SK-N-SH (cell line): ENCODE results near the gene CELF2. TPM values are rescaled to one million over a fixed set of nuclear protein-coding genes. Genes with fewer than 3 reads are reported as not detected.

Experiments
- CTCF ChIA-PET: fragments of 300-600, 350-600 bp; formaldehyde crosslinking; extraction: SDS; loops from one replicate; lab custom pipeline; 2021; lab: Yijun Ruan, JAX
- POLR2A ChIA-PET: fragments of 350-600 bp; sonication (Branson Sonifier 250); formaldehyde crosslinking; extraction: SDS; loops from one replicate; lab custom pipeline; 2020; ENCODE audit warnings: antibody characterized with exemption, inconsistent platforms; lab: Yijun Ruan, JAX
- DNase-seq: peaks from one replicate; pipeline ENCODE4 v3.0.0; 2012
- H2AFZ ChIP-seq: fragments of 200-600 bp; sonication (generic); 2 replicates; pipeline ENCODE4 v1.8.1; 2016; ENCODE audit warnings: antibody characterized with exemption, mild to moderate bottlenecking, low read depth
- H3F3A ChIP-seq: fragments of 200-600 bp; sonication (generic); replicated peaks from 2 replicates; pipeline ENCODE3; 2016; ENCODE audit warnings: antibody characterized with exemption, mild to moderate bottlenecking; ENCODE audit not compliant: insufficient read depth
- H3K27ac ChIP-seq, 2 experiments: fragments of 200-500 bp in 1 of 2; fragments of 200-600 bp in 1 of 2; sonication (Bioruptor generic) in 1 of 2; sonication (generic), shearing (Covaris generic) in 1 of 2; 2 replicates each; pipeline versions ENCODE4 v1.5.1 to v1.6.1; 2014 to 2016; ENCODE audit warnings: low read depth in 2 of 2, inconsistent platforms in 1 of 2, low read length in 1 of 2, mild to moderate bottlenecking in 1 of 2, mixed read lengths in 1 of 2
- H3K27me3 ChIP-seq: fragments of 200-600 bp; sonication (generic), shearing (Covaris generic); 2 replicates; pipeline ENCODE4 v1.6.1; 2016; ENCODE audit warnings: mixed run types; ENCODE audit not compliant: insufficient read depth
- H3K36me3 ChIP-seq, 2 experiments: fragments of 200-500 bp in 1 of 2; fragments of 200-600 bp in 1 of 2; sonication (Bioruptor generic) in 1 of 2; sonication (generic) in 1 of 2; replicated peaks in 1 of 2; 2 replicates each; pipeline versions ENCODE3 to v1.5.1; 2014 to 2016; ENCODE audit warnings: low read length in 1 of 2, mild to moderate bottlenecking in 1 of 2; ENCODE audit not compliant: insufficient read depth in 2 of 2, control insufficient read depth in 1 of 2
- H3K4me1 ChIP-seq, 2 experiments: fragments of 200-500 bp in 1 of 2; fragments of 200-600 bp in 1 of 2; sonication (Bioruptor generic) in 1 of 2; sonication (generic), shearing (Covaris generic) in 1 of 2; 2 replicates each; pipeline versions ENCODE4 v1.5.1 to v1.6.1; 2014 to 2016; ENCODE audit warnings: low read depth in 1 of 2, low read length in 1 of 2, mixed run types in 1 of 2; ENCODE audit not compliant: insufficient read depth in 2 of 2, control insufficient read depth in 1 of 2
- H3K4me2 ChIP-seq: fragments of 200-600 bp; sonication (generic), shearing (Covaris generic); 2 replicates; pipeline ENCODE4 v1.6.1; 2017; ENCODE audit warnings: mixed run types
- H3K4me3 ChIP-seq, 2 experiments: fragments of 200-500 bp in 1 of 2; fragments of 200-600 bp in 1 of 2; sonication (Bioruptor generic) in 1 of 2; sonication (generic), shearing (Covaris generic) in 1 of 2; 2 replicates each; pipeline versions ENCODE4 v1.5.1 to v1.8.1; 2014 to 2016; ENCODE audit warnings: low read depth in 2 of 2, inconsistent platforms in 1 of 2, low read length in 1 of 2, mild to moderate bottlenecking in 1 of 2, mixed read lengths in 1 of 2, moderate library complexity in 1 of 2
- H3K79me2 ChIP-seq: fragments of 200-600 bp; sonication (generic); 2 replicates; pipeline ENCODE4 v1.8.1; 2017; ENCODE audit warnings: mild to moderate bottlenecking; ENCODE audit not compliant: insufficient read depth
- H3K9ac ChIP-seq: fragments of 200-600 bp; sonication (generic); 2 replicates; pipeline ENCODE4 v1.6.1; 2017; ENCODE audit warnings: mixed run types
- H3K9me2 ChIP-seq: fragments of 200-600 bp; sonication (generic); 2 replicates; pipeline ENCODE4 v1.6.1; 2017; ENCODE audit warnings: mixed run types
- H3K9me3 ChIP-seq: fragments of 200-600 bp; sonication (generic); 2 replicates; pipeline ENCODE4 v1.6.1; 2017; ENCODE audit warnings: mixed run types, mild to moderate bottlenecking, moderate library complexity
- H4K20me1 ChIP-seq: fragments of 200-600 bp; sonication (generic); 2 replicates; pipeline ENCODE4 v1.6.1; 2017; ENCODE audit warnings: mild to moderate bottlenecking, mixed run types; ENCODE audit not compliant: insufficient read depth
- CHD2 ChIP-seq: fragments of 150-350 bp; IDR thresholded peaks from 2 replicates; pipeline ENCODE4 v1.6.1; 2018; ENCODE audit warnings: low read length; ENCODE audit not compliant: partially characterized antibody
- CTCF ChIP-seq: fragments of 200-600 bp; sonication (generic); IDR thresholded peaks from 2 replicates; pipeline ENCODE4 v1.6.1; 2017; ENCODE audit warnings: antibody characterized with exemption, mild to moderate bottlenecking, moderate library complexity
- ELF1 ChIP-seq: IDR thresholded peaks from 2 replicates; pipeline ENCODE4 v1.4.0; 2012
- EZH2phosphoT487 ChIP-seq: fragments of 200-600 bp; sonication (generic); IDR thresholded peaks from 2 replicates; pipeline ENCODE4 v1.6.1; 2017; ENCODE audit warnings: low read depth, mixed run types, mild to moderate bottlenecking, antibody characterized with exemption, moderate library complexity, borderline replicate concordance
- FOXJ3 ChIP-seq: sonication (generic); formaldehyde crosslinking; IDR thresholded peaks from 2 replicates; pipeline ENCODE4 v1.5.1; 2020; ENCODE audit warnings: mild to moderate bottlenecking, missing genetic modification reagents
- FOXM1 ChIP-seq: IDR thresholded peaks from 2 replicates; pipeline ENCODE4 v1.4.0; 2012; ENCODE audit warnings: low read depth, mild to moderate bottlenecking
- GATA2 ChIP-seq: sonication (generic); formaldehyde crosslinking; IDR thresholded peaks from 2 replicates; pipeline ENCODE4 v1.5.0; 2020; ENCODE audit warnings: mild to moderate bottlenecking, missing genetic modification reagents
- IRF3 ChIP-seq: fragments of 150-350 bp; IDR thresholded peaks from 2 replicates; pipeline ENCODE4 v1.6.1; 2016; ENCODE audit warnings: mild to moderate bottlenecking, low read depth, low read length
- JUND ChIP-seq: IDR thresholded peaks from 2 replicates; pipeline ENCODE4 v1.4.0; 2012
- MAX ChIP-seq: IDR thresholded peaks from 2 replicates; pipeline ENCODE4 v1.4.0; 2012; ENCODE audit warnings: low read depth
- MEF2A ChIP-seq: IDR thresholded peaks from 2 replicates; pipeline ENCODE4 v1.4.0; 2012; ENCODE audit warnings: low read depth, borderline replicate concordance
- NFIC ChIP-seq: IDR thresholded peaks from 2 replicates; pipeline ENCODE4 v1.4.0; 2012; ENCODE audit warnings: borderline replicate concordance
- PBX3 ChIP-seq: IDR thresholded peaks from 2 replicates; pipeline ENCODE4; 2012
- RAD21 ChIP-seq: IDR thresholded peaks from 2 replicates; pipeline ENCODE4 v1.6.1; 2012; ENCODE audit warnings: mild to moderate bottlenecking, low read length
- RCOR1 ChIP-seq: fragments of 150-350 bp; IDR thresholded peaks from 2 replicates; pipeline ENCODE4 v1.6.1; 2017; ENCODE audit warnings: antibody characterized with exemption, low read length
- REST ChIP-seq: IDR thresholded peaks from 2 replicates; pipeline ENCODE4 v1.6.1; 2012; ENCODE audit warnings: mild to moderate bottlenecking, low read depth, low read length, moderate library complexity
- RXRA ChIP-seq: IDR thresholded peaks from 2 replicates; pipeline ENCODE4 v1.4.0; 2012; ENCODE audit warnings: low read depth, mild to moderate bottlenecking, borderline replicate concordance
- SIN3A ChIP-seq: IDR thresholded peaks from 2 replicates; pipeline ENCODE4 v1.6.1; 2012; ENCODE audit warnings: low read depth, mild to moderate bottlenecking, low read length, moderate library complexity, borderline replicate concordance
- USF2 ChIP-seq: fragments of 150-350 bp; IDR thresholded peaks from 2 replicates; pipeline ENCODE4 v1.6.1; 2017; ENCODE audit warnings: antibody characterized with exemption, low read length, low read depth, borderline replicate concordance
- WGBS: methylation state at CpG from one replicate; pipeline ENCODE4 v1.1.6; 2017; ENCODE audit warnings: low lambda C conversion rate; 5-methylcytosine and 5-hydroxymethylcytosine counted together
- polyA plus RNA-seq, 3 experiments: library from polyadenylated mRNA; depleted of rRNA; stranded (reverse); fragments of >200 nt; gene quantifications; 2 replicates each; pipeline ENCODE4 v1.2.3, GENCODE V29; 2012

CELF2 gene
- polyA plus RNA-seq, 1 of the 3 experiments (the other 2 are of a cell fraction): 0.03 TPM

- no peaks in the 10 kb centered on the region for H3K4me1 ChIP-seq
- no peak for TF ChIP-seq REST
- TF ChIP-seq MAX: no peak
- TF ChIP-seq CHD2: no peak
- no peak for TF ChIP-seq RXRA
- no peak for TF ChIP-seq NFIC
- TF ChIP-seq JUND: no peak
- TF ChIP-seq ELF1: no peak
- no peak for TF ChIP-seq EZH2phosphoT487
- no peak for TF ChIP-seq RAD21
- TF ChIP-seq IRF3: no peak
- H3K9me3 ChIP-seq: no peaks in the 10 kb centered on the region
- no peak overlapping the region for H2AFZ ChIP-seq
- 33% methylated on average over 7 of the region's 7 CpGs for WGBS
- ChIA-PET POLR2A (no interaction called here), CTCF (no interaction called here)
- H3K9ac ChIP-seq: no peak overlapping the region
- no peaks in the 10 kb centered on the region for H3K27me3 ChIP-seq
- no peak for DNase-seq
- no peak overlapping the region for H3K4me3 ChIP-seq
- H3F3A ChIP-seq: no peaks in the 10 kb centered on the region
- H3K36me3 ChIP-seq: no peaks in the 10 kb centered on the region
- H3K27ac ChIP-seq: no peak overlapping the region
- no peak overlapping the region for H3K4me2 ChIP-seq
- H4K20me1 ChIP-seq: no peaks in the 10 kb centered on the region
- no peaks in the 10 kb centered on the region for H3K9me2 ChIP-seq
- H3K79me2 ChIP-seq: no peaks in the 10 kb centered on the region
Observed at GRCh38 chr10:11119843-11120242, 102.2 kb downstream of the CELF2 start.

GRCh38 chr10:11120711-11121110, 103.0 kb downstream of the CELF2 start:
- H3K79me2 ChIP-seq: no peaks in the 10 kb centered on the region
- no peak overlapping the region for H3K9ac ChIP-seq
- no peaks in the 10 kb centered on the region for H4K20me1 ChIP-seq
- H3K4me1 ChIP-seq: no peaks in the 10 kb centered on the region
- TF ChIP-seq IRF3 (no peak), GATA2 (CRISPR knock-in tag) (no peak), RCOR1 (no peak), PBX3 (no peak), CTCF (no peak), FOXM1 (no peak), SIN3A (no peak), FOXJ3 (CRISPR knock-in tag) (no peak), RXRA (no peak), USF2 (no peak), MEF2A (no peak)
- no peak overlapping the region for H2AFZ ChIP-seq
- no peak overlapping the region for H3K4me3 ChIP-seq
- ChIA-PET POLR2A (no interaction called here), CTCF (no interaction called here)
- H3K9me3 ChIP-seq: no peaks in the 10 kb centered on the region
- no peak for DNase-seq
- H3K4me2 ChIP-seq: no peak overlapping the region
- no peaks in the 10 kb centered on the region for H3K9me2 ChIP-seq
- WGBS: 58% methylated on average over 7 of the region's 7 CpGs
- H3K36me3 ChIP-seq: no peaks in the 10 kb centered on the region
- H3K27ac ChIP-seq: no peak overlapping the region
- H3F3A ChIP-seq: no peaks in the 10 kb centered on the region
- no peaks in the 10 kb centered on the region for H3K27me3 ChIP-seq
